ENCODE results near the gene MMRN2.
"Not testable (repeated sequence)": the region's sequence is repeated elsewhere in the genome, so short reads cannot be mapped to it uniquely, and the experiment has no call there.

Gene MMRN2, protein sequence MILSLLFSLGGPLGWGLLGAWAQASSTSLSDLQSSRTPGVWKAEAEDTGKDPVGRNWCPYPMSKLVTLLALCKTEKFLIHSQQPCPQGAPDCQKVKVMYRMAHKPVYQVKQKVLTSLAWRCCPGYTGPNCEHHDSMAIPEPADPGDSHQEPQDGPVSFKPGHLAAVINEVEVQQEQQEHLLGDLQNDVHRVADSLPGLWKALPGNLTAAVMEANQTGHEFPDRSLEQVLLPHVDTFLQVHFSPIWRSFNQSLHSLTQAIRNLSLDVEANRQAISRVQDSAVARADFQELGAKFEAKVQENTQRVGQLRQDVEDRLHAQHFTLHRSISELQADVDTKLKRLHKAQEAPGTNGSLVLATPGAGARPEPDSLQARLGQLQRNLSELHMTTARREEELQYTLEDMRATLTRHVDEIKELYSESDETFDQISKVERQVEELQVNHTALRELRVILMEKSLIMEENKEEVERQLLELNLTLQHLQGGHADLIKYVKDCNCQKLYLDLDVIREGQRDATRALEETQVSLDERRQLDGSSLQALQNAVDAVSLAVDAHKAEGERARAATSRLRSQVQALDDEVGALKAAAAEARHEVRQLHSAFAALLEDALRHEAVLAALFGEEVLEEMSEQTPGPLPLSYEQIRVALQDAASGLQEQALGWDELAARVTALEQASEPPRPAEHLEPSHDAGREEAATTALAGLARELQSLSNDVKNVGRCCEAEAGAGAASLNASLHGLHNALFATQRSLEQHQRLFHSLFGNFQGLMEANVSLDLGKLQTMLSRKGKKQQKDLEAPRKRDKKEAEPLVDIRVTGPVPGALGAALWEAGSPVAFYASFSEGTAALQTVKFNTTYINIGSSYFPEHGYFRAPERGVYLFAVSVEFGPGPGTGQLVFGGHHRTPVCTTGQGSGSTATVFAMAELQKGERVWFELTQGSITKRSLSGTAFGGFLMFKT

DNA sequence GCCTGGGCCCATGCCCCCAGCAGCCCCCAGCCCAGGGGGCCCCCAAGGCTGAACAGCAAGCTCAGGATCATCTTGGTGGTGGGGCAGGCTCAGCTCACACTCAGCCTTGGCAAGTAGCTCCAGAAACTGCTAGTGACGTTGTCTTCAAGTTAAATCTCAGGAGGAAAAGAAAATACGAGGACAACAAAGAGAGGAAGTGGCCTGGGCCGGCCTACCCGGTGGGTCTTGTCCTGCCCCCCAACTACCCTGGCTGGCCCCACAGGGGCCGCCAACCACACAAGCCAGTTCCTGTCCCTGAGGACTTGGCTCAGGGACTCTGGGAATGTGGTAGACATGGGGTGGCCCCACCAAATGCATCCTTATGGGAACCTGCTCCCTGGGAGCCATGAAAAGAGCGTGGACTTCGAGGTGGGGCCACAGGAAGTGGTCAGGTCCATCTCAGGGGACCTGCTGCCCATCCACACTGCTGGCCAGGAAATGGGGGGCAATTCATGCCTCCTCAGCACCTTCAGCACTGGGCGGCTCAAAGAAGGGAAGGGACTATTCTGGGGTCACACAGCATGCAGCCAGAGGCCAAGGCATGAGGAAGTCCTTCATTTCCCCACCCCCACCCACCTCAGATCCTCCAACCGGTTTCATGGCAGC lies at the start of gene MMRN2:
MMRN2 (minus strand) TSS at position 145 of the 645 bp plus-strand sequence; CDS start at position 71, 74 bp downstream.
- DNase-seq (ENCODE audit: low read depth, low spot score): no peak

GRCh38 chr10:87007124-87007523 lies 49.7 kb upstream of the MMRN2 start:
- DNase-seq (ENCODE audit: low read depth, low spot score): not testable (repeated sequence)

- DNase-seq (ENCODE audit: low read depth, low spot score): no peak
Measured at GRCh38 chr10:87000491-87000890, 43.1 kb upstream of the MMRN2 start.

GRCh38 chr10:86999802-87000403 lies 42.5 kb upstream of the MMRN2 start:
- DNase-seq (ENCODE audit: low read depth, low spot score): not testable (repeated sequence)

GRCh38 chr10:86992929-86993328 lies 35.5 kb upstream of the MMRN2 start:
- DNase-seq (ENCODE audit: low read depth, low spot score): no peak

DNA sequence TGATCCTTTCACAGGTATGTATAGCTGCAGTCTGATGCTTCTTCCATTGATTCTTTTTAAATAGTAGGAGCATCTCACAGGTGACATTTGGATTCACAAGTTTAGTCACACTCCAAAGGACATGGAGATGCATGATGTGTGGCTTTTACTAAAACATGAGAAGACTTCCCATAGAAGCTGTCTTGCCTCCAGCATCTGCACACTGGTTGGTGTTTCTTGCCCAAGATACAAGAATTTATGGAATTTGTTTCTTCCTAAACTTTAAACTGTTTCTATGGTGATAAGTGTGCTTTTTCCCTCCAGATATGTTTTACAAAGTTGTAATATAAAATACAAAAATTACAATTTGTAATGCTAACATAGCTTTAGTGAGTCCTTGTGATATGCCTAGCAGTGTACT lies 35.0 kb upstream of the MMRN2 start:
- DNase-seq (ENCODE audit: low read depth, low spot score): no peak

DNA sequence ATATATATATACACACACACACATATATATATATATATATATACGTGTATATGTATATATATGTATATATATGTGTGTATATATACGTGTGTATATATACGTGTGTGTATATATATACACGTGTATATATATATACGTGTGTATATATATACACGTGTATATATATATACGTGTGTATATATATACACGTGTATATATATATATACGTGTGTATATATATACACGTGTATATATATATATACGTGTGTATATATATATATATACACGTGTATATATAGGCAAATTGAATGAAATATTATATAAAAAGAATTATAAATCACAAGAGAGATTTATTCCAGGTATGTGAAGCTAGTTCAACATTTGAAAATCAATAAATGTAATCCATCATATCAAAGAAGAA lies 33.9 kb upstream of the MMRN2 start:
- not testable (repeated sequence) for DNase-seq (ENCODE audit: low read depth, low spot score)

DNA sequence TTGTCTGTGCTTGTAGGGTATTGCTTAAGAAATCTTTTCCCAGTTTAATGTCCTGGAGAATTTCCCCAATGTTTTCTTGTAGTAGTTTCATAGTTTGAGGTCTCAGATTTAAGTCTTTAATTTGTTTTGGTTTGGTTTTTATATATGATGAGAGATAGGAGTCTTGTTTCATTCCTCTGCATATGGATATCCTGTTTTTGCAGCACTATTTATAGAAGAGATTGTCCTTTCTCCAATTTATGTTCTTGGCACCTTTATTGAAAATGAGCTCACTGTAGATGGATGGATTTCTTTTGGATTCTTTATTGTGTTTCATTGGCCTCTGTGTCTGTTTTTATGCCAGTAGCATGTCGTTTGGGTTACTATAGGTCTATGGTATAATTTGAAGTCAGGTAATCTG lies 31.1 kb upstream of the MMRN2 start:
- DNase-seq (ENCODE audit: low read depth, low spot score): no peak

DNA sequence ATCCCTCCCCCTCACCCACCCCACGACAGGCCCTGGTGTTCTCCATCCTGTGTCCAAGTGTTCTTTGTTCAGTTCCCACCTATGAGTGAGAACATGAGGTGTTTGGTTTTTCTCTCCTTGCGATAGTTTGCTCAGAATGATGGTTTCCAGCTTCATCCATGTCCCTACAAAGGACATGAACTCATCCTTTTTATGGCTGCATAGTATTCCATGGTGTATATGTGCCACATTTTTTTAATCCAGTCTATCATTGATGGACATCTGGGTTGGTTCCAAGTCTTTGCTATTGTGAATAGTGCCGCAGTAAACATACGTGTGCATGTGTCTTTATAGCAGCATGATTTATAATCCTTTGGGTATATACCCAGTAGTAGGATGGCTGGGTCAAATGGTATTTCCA lies 27.1 kb upstream of the MMRN2 start:
- DNase-seq (ENCODE audit: low read depth, low spot score): not testable (repeated sequence)

DNA sequence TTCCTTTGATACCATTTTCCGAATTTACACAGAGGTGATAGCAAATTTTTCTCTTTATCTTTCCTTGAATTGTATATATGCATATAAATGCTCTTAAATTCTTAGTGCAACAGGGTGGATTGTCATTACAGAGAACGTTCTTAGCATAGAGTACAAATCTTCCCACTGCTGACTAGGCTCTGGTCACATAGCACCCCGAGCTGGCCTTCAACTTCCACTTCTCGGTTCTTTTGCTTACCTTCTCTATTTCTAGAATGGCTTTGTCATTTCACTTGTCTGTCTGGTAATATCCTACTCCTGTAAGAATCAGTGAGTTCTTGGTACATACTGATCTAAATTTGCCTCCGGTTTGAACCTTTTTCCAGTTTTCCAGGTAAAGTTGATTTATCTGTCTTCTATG lies 24.3 kb upstream of the MMRN2 start:
- DNase-seq (ENCODE audit: low read depth, low spot score): no peak

DNA sequence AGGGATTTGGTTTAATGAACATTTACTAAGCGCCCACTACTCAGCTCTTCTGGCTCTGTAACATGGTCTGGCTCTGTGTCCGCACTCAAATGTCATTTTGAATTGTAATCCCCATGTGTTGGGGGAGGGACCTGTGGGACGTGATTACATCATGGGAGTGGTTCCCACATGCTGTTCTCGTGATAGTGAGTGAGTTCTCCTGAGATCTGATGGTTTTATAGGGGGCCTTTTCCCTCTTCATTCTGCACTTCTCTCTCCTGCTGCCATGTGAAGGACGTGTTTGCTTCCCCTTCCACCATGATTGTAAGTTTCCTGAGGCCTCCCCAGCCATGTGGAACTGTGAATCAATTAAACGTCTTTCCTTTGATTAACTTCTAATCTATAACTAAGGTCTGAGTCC lies 23.6 kb upstream of the MMRN2 start:
- DNase-seq (ENCODE audit: low read depth, low spot score): not testable (repeated sequence)

- DNase-seq (ENCODE audit: low read depth, low spot score): no peak
Measured at GRCh38 chr10:86979977-86980448, 22.6 kb upstream of the MMRN2 start.

- DNase-seq (ENCODE audit: low read depth, low spot score): no peak
Measured at GRCh38 chr10:86979296-86979818, 21.9 kb upstream of the MMRN2 start.

- not testable (repeated sequence) for DNase-seq (ENCODE audit: low read depth, low spot score)
Measured at GRCh38 chr10:86978457-86978856, 21.0 kb upstream of the MMRN2 start.

GRCh38 chr10:86976362-86977056 lies 19.1 kb upstream of the MMRN2 start:
- no peak for DNase-seq (ENCODE audit: low read depth, low spot score)

DNA sequence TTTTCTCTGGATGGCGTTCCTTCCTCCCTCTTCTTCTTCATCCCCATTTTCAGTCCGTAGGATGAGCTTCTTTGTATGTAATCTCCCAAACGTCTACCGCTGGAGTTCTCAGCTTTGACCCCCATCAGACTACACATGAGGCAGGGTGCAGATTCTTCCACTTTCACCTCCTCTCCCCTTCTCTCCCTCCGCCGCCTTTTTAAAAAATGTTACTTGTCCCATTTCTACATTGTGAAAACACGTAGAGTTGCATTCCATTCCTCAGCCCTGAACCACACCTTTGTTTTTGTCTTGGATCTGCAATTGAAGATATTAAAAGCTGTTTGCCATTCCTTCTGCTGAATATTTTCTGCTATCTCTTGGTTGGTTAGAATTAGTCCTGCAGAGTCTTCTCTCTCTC lies 17.1 kb upstream of the MMRN2 start:
- no peak for DNase-seq (ENCODE audit: low read depth, low spot score)

DNA sequence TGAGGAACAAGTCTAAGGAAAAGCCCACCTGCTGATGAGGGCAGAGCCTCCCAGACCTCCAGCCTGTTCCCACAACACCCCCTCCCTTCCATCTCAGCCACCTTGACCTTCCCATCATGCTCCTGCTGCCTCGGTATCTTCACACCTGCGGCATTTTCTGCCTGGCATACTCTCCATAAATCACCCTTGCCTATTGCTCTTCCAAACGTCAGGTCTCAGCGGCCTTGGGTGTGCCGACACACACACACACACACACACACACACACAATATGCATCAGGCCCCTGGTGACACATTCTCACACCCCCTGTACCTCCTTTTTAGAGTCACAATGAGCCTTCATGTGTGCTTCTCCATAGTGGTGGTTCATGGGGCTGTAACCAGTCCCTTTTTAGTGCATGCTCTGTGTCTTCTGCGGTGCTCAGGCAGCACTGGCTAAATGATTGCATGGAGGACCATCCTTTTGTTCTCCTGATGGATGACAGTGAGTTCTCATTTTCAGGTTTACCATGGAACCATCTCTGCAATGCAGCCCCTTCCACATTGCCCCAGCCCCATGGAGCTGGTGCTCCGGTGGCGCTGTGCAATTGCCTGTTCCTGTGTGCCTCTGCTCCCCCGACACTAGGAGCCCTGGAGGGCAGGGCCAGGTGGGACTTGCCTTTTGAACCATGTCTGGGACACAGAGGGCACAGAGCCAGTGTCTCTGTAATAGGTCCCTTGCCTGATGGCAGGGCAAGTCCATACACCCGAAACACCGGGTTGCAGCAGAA lies 15.4 kb upstream of the MMRN2 start:
- DNase-seq (ENCODE audit: low read depth, low spot score): no peak

DNA sequence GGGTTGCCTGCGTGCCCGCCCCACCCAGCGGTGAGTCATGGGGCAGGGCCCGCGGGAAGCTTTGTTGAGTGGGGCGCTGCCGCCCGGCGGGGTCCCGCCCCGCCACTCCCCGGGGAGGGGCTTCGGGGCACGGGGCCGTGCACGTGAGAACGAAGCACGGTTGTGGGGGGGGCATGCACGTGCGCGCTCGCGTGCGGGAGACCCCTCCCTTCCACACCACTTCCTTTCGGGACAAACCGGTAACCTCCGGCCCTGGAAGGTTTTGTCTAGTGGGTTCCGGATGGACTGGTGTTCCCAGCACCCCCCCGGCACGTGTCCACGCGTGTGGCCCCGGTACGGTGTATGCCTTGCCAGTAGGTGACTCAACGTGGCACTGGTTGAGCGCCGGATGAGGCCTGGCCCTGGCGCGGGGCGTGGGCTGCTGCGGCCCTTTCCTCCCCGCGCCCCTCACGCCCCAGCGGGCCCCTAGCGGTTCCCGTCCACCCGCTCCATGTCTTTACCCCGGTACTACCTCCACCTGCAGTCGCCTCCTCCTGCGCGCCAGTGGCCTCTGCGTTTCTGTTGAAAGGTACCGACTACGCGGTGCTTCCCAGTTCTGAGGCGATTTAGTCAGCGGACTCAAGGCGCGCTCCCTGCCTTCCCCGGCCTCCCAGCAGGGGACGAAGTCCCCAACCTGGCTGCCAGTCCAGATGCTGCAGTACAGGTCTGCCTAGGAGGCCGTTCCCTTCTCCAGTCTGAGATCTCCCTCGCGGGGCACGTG lies 14.0 kb upstream of the MMRN2 start:
- DNase-seq (ENCODE audit: low read depth, low spot score): peak; percentile 83

DNA sequence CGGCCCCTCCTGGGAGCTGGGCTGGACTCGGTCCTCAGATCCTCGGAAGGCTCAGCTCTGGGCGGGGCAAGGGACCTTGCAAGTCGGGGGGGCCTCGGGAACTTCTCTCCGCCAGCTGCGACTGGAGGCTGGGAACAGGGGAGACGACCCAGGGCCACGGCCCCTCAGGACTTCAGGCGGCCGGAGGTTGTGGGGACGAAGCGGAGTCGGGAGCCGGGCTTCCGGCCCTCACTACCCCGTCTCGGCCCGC lies 13.5 kb upstream of the MMRN2 start:
- DNase-seq (ENCODE audit: low read depth, low spot score): no peak

Data from activated CD4-positive, CD25-positive, alpha-beta regulatory T cell treated with anti-CD3 and anti-CD28 coated beads, Interleukin-2, amount 50 U/mL, for 16 hours (primary cell).